Measurements from ENCODE around the gene ARHGAP22. TPM values are rescaled to one million over a fixed set of nuclear protein-coding genes. Genes with fewer than 3 reads are reported as not detected.

ARHGAP22 gene
- total RNA-seq, 1 experiment from 2014 or later, result 9.9 TPM

- ChIA-PET POLR2A (no interaction called here), RAD21 (ENCODE audit: low non-redundant PET in 1 of 2, low total read pairs in 2 of 2, uncharacterized antibody in 2 of 2, unreplicated experiment in 2 of 2) (no interaction called here), CTCF (no interaction called here)
- Histone ChIP-seq H4K20me1 (ENCODE audit: insufficient read depth) (no peaks in the 10 kb centered on the region), H3K4me3 (replicated peaks in 1 of 2; ENCODE audit: low read depth in 1 of 2, low read length in 2 of 2) (no peak overlapping the region), H3K36me3 (ENCODE audit: control insufficient read depth in 1 of 2, insufficient read depth in 2 of 2, low read length in 2 of 2) (no peaks in the 10 kb centered on the region), H3K27ac (ENCODE audit: low read depth, low read length) (no peak overlapping the region), H3K9me3 (ENCODE audit: control insufficient read depth in 1 of 2, insufficient read depth in 1 of 2, low read depth in 1 of 2, low read length in 2 of 2) (no peaks in the 10 kb centered on the region), H2AFZ (ENCODE audit: low read depth, low read length, poor library complexity, severe bottlenecking) (no peak overlapping the region), H3K9me2 (ENCODE audit: insufficient read depth) (no peaks in the 10 kb centered on the region), H3K79me2 (ENCODE audit: insufficient read depth, low read length) (no peaks in the 10 kb centered on the region), H3K4me1 (ENCODE audit: control insufficient read depth in 1 of 2, insufficient read depth in 2 of 2, low read length in 2 of 2) (no peaks in the 10 kb centered on the region), H3K9ac (ENCODE audit: low read length) (no peak overlapping the region), H3K4me2 (ENCODE audit: low read length) (no peak overlapping the region), H3K27me3 (ENCODE audit: insufficient read depth, low read length) (no peaks in the 10 kb centered on the region)
- DNase-seq (ENCODE audit: low read depth, low spot score), result no peak
- no TSS peak for BruUV-seq (replicated peaks)
- ATAC-seq, result no peak
- no peak for TF ChIP-seq EGR1 (IDR thresholded peaks at IDR 0.05; ENCODE audit: low read depth)
- TF ChIP-seq ZFX (IDR thresholded peaks at IDR 0.05), result no peak
- TF ChIP-seq EZH2phosphoT487 (IDR thresholded peaks at IDR 0.05; ENCODE audit: borderline replicate concordance), result no peak
- no peak for TF ChIP-seq SP1 (IDR thresholded peaks at IDR 0.05; ENCODE audit: low read depth)
- TF ChIP-seq SIN3A (IDR thresholded peaks at IDR 0.05; ENCODE audit: low read depth), result no peak
- TF ChIP-seq ELF1 (IDR thresholded peaks at IDR 0.05; ENCODE audit: borderline replicate concordance, low read depth), result no peak
- TF ChIP-seq CTCF (IDR thresholded peaks at IDR 0.05 in 2 of 3, conservative IDR thresholded peaks at IDR 0.05 in 1 of 3; ENCODE audit: borderline replicate concordance in 1 of 3, insufficient read depth in 1 of 3, low read depth in 2 of 3, low read length in 2 of 3), result no peak
- no peak for TF ChIP-seq CEBPB (IDR thresholded peaks at IDR 0.05; ENCODE audit: low read depth)
- no peak for TF ChIP-seq TCF7L2 (IDR thresholded peaks at IDR 0.05; ENCODE audit: borderline replicate concordance, extremely low read depth, insufficient read depth, insufficient read length)
- no peak for TF ChIP-seq FOSL1 (IDR thresholded peaks at IDR 0.05; ENCODE audit: low read depth)
- no peak for TF ChIP-seq EZH2 (IDR thresholded peaks at IDR 0.05)
- no peak for TF ChIP-seq ZNF274 (IDR thresholded peaks at IDR 0.05; ENCODE audit: low read depth, low read length)
- TF ChIP-seq REST (IDR thresholded peaks at IDR 0.05; ENCODE audit: low read depth), result no peak
- TF ChIP-seq ZBTB33 (IDR thresholded peaks at IDR 0.05; ENCODE audit: extremely low read depth, insufficient replicate concordance, low read length), result no peak
- no peak for TF ChIP-seq MAX (IDR thresholded peaks at IDR 0.05)
- intact Hi-C loops (cut with micrococcal nuclease), result no loop called here
These were observed 165.3 kb downstream of the ARHGAP22 start for GRCh38 chr10:48439581-48440041.

All from HCT116 (cell line).